ENCODE results near the gene KRTAP5-5.
"Not testable (repeated sequence)": the region's sequence is repeated elsewhere in the genome, so short reads cannot be mapped to it uniquely, and the experiment has no call there.

KRTAP5-5 gene

GRCh38 chr11:1598816-1599215 is 30.8 kb upstream of the KRTAP5-5 start:
- in situ Hi-C loops (cut with HindIII; ENCODE audit: low pct_unique_long_range_greater_than_20kb, low sequenced_read_pairs): no loop called here
- no peak for TF ChIP-seq JUND (IDR thresholded peaks at IDR 0.05; ENCODE audit: low read depth)
- DNase-seq (ENCODE audit: low read depth in 1 of 2, low spot score in 1 of 2): no peak

- no peak for TF ChIP-seq JUND (IDR thresholded peaks at IDR 0.05; ENCODE audit: low read depth)
- no peak for DNase-seq (ENCODE audit: low read depth in 1 of 2, low spot score in 1 of 2)
- in situ Hi-C loops (cut with HindIII; ENCODE audit: low pct_unique_long_range_greater_than_20kb, low sequenced_read_pairs): no loop called here
Measured at GRCh38 chr11:1600626-1601025, 28.9 kb upstream of the KRTAP5-5 start.

GRCh38 chr11:1601663-1602062 is 27.9 kb upstream of the KRTAP5-5 start:
- in situ Hi-C loops (cut with HindIII; ENCODE audit: low pct_unique_long_range_greater_than_20kb, low sequenced_read_pairs); DNase-seq (ENCODE audit: low read depth in 1 of 2, low spot score in 1 of 2): not testable (repeated sequence)

- in situ Hi-C loops (cut with HindIII; ENCODE audit: low pct_unique_long_range_greater_than_20kb, low sequenced_read_pairs): no loop called here
- DNase-seq (ENCODE audit: low read depth in 1 of 2, low spot score in 1 of 2): no peak
- no peak for TF ChIP-seq JUND (IDR thresholded peaks at IDR 0.05; ENCODE audit: low read depth)
Measured at GRCh38 chr11:1603629-1604028, 25.9 kb upstream of the KRTAP5-5 start.

- DNase-seq (ENCODE audit: low read depth in 1 of 2, low spot score in 1 of 2): no peak
- TF ChIP-seq JUND (IDR thresholded peaks at IDR 0.05; ENCODE audit: low read depth): no peak
- in situ Hi-C loops (cut with HindIII; ENCODE audit: low pct_unique_long_range_greater_than_20kb, low sequenced_read_pairs): no loop called here
Measured at GRCh38 chr11:1604181-1604580, 25.4 kb upstream of the KRTAP5-5 start.

- in situ Hi-C loops (cut with HindIII; ENCODE audit: low pct_unique_long_range_greater_than_20kb, low sequenced_read_pairs): no loop called here
- no peak for DNase-seq (ENCODE audit: low read depth in 1 of 2, low spot score in 1 of 2)
- no peak for TF ChIP-seq JUND (IDR thresholded peaks at IDR 0.05; ENCODE audit: low read depth)
Measured at GRCh38 chr11:1604711-1605110, 24.9 kb upstream of the KRTAP5-5 start.

GRCh38 chr11:1605923-1606322 is 23.7 kb upstream of the KRTAP5-5 start:
- DNase-seq (ENCODE audit: low read depth in 1 of 2, low spot score in 1 of 2): not testable (repeated sequence)

GRCh38 chr11:1607156-1607845 is 22.3 kb upstream of the KRTAP5-5 start:
- DNase-seq (ENCODE audit: low read depth in 1 of 2, low spot score in 1 of 2); in situ Hi-C loops (cut with HindIII; ENCODE audit: low pct_unique_long_range_greater_than_20kb, low sequenced_read_pairs): not testable (repeated sequence)

More at GRCh38 chr11:1605923-1606322, 23.7 kb upstream of the KRTAP5-5 start:
- in situ Hi-C loops (cut with HindIII; ENCODE audit: low pct_unique_long_range_greater_than_20kb, low sequenced_read_pairs): not testable (repeated sequence)

- DNase-seq (ENCODE audit: low read depth in 1 of 2, low spot score in 1 of 2); in situ Hi-C loops (cut with HindIII; ENCODE audit: low pct_unique_long_range_greater_than_20kb, low sequenced_read_pairs): not testable (repeated sequence)
Measured at GRCh38 chr11:1607901-1608300, 21.7 kb upstream of the KRTAP5-5 start.

GRCh38 chr11:1608363-1608762 is 21.2 kb upstream of the KRTAP5-5 start, which contains the start of gene KRTAP5-3:
Gene KRTAP5-3 (minus strand): TSS chr11:1608463. CDS start chr11:1608385, 78 bp downstream.
- no peak for TF ChIP-seq JUND (IDR thresholded peaks at IDR 0.05; ENCODE audit: low read depth)
- DNase-seq (ENCODE audit: low read depth in 1 of 2, low spot score in 1 of 2): no peak
- in situ Hi-C loops (cut with HindIII; ENCODE audit: low pct_unique_long_range_greater_than_20kb, low sequenced_read_pairs): no loop called here

GRCh38 chr11:1618231-1618630 is 11.3 kb upstream of the KRTAP5-5 start:
- no peak for DNase-seq (ENCODE audit: low read depth in 1 of 2, low spot score in 1 of 2)
- no peak for TF ChIP-seq JUND (IDR thresholded peaks at IDR 0.05; ENCODE audit: low read depth)

GRCh38 chr11:1619449-1619848 is 10.1 kb upstream of the KRTAP5-5 start:
- in situ Hi-C loops (cut with HindIII; ENCODE audit: low pct_unique_long_range_greater_than_20kb, low sequenced_read_pairs): no loop called here
- no peak for TF ChIP-seq JUND (IDR thresholded peaks at IDR 0.05; ENCODE audit: low read depth)
- DNase-seq (ENCODE audit: low read depth in 1 of 2, low spot score in 1 of 2): no peak

More at GRCh38 chr11:1618231-1618630, 11.3 kb upstream of the KRTAP5-5 start:
- in situ Hi-C loops (cut with HindIII; ENCODE audit: low pct_unique_long_range_greater_than_20kb, low sequenced_read_pairs): no loop called here

- in situ Hi-C loops (cut with HindIII; ENCODE audit: low pct_unique_long_range_greater_than_20kb, low sequenced_read_pairs): no loop called here
- TF ChIP-seq JUND (IDR thresholded peaks at IDR 0.05; ENCODE audit: low read depth): no peak
- DNase-seq (ENCODE audit: low read depth in 1 of 2, low spot score in 1 of 2): no peak
Measured at GRCh38 chr11:1622086-1622485, 7.5 kb upstream of the KRTAP5-5 start, which contains the start of gene KRTAP5-4. Gene KRTAP5-4 (minus strand): TSS chr11:1622138. CDS start chr11:1622093, 45 bp downstream.

GRCh38 chr11:1623716-1624115 is 5.9 kb upstream of the KRTAP5-5 start:
- DNase-seq (ENCODE audit: low read depth in 1 of 2, low spot score in 1 of 2): no peak
- TF ChIP-seq JUND (IDR thresholded peaks at IDR 0.05; ENCODE audit: low read depth): no peak
- in situ Hi-C loops (cut with HindIII; ENCODE audit: low pct_unique_long_range_greater_than_20kb, low sequenced_read_pairs): no loop called here
